NCI-H2029 (cell line): ENCODE data around the gene TNFRSF4.

Experiments used
- DNase-seq: peaks from one replicate; lab custom pipeline; 2025; lab: John Stamatoyannopoulos, UW

TNFRSF4 gene

DNA sequence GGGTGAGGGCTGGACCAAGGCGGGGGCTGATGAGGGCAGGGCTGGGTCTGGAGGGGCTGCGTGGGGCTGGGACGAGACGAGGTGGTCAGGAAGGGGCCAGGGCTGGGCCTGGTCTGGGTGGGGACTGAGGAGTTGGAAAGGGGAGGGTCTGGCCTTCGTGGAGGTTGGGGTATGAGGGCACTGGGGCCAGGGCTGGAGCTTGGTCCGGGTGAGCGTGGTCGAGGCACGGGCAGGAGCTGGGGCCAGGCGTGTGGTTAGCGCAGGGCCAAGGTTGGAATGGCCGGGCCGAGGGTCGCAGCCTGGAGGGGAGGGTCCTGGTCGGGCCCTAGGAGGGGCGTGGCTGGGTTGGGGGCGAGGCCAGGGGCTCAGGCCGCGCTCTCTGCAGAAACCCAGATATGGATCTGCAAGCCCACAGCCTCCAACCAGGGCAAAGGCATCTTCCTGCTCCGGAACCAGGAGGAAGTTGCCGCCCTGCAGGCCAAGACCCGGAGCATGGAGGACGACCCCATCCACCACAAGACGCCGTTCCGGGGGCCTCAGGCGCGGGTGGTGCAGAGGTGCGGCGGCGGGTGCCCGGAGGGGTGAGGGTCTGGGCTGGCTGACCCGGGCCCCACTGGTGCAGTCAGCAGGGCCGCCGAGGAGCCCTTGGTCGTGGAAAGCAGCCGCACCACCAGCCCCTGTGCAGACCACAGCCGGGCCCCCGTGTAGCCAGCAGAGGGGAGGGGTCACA, 31.3 kb downstream of the TNFRSF4 start:
- no peak for DNase-seq

DNA sequence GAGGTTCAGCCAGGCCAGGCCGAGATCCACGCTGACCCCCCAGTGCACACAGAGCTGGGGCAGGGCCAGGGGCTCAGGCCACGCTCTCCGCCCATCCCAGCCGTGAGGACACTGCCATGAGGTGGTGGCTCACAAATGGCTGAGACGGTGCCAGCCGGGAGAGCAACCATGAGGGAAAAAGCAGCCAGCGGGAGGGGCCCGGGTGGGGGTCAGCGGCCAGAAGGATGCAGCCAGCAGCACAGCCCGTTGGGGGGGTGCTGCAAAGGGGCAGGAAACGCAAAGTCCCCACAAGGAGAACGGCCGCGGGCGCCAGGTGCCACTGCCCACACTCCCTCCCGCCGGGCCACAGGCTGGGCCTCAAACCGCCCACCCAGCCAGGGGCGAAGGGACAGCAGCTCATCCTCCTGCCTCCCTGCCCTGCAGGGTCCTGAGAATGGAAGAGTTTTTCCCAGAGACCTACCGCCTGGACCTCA, 32.0 kb downstream of the TNFRSF4 start:
- DNase-seq = no peak

DNA sequence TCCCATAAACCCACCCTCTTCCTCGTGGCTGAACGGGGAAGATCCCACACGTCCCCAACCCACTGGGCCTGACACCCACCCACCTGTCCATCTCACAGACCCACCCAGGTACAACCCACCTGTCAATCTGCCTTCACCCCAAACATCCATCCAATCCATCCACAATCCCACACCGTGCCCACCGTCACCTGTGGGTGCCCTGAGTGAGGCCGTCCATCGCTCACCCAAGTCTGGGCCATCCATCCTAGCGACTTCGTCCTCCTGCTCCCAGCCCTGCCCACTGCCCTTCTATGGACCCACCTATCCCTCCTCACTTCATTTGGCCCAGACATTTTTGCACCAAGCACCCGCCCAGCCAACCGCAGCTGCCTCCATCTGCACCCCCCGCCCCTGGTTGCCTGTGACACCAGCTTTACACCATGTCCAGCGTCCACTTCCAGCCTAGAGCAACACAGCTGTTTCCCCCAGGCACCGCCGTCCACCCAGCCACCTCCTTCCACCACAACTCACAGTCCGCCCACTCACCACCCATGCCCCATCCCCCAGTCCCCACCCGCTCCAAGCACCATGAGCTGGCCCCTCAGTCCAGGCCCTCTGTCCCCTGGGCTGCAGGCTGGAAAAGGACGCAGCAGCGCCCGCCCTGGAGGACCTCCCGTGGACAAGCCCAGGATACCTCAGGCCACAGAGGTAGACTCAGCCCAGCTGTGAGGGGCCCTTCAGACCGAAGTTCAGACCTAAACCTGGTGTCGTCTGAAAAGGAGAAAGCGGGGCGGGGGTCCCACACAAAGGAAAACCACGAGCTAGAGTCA, 32.6 kb downstream of the TNFRSF4 start:
- DNase-seq = no peak

DNA sequence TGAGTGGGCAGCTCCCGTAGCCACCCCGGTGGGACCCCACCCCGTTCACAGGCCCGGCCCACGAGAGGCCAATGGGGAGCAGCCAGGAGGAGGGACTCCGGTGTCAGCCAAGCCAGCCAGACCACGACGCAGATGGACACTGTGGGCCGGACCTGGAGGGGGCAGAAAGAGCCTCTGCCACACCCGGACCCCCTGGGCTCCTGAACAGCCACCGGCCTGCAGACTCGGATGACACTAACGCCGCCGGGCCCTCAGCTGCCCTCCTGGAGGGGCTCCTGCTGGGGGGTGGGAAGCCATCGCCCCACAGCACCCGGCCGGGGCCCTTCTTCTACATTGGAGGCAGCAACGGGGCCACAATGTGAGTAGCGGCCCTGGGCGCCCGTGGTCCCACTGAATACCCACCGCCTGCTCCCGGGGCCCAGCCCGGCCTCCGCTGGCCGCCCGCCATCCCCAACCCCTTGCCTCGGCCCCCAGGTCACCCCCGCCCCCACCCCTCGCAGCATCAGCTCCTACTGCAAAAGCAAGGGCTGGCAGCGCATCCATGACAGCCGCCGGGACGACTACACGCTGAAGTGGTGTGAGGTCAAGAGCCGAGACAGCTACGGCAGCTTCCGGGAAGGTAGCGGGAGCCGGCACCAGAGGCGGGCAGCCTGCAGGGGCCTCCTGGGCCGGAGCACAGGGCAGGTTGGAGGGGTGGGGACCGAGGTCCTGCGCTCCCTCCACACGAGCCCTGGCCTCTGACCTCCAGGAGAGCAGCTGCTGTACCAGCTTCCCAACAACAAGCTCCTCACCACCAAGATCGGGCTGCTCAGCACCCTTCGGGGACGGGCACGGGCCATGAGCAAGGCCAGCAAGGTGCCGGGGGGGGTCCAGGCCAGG, 33.7 kb downstream of the TNFRSF4 start:
- DNase-seq = no peak

DNA sequence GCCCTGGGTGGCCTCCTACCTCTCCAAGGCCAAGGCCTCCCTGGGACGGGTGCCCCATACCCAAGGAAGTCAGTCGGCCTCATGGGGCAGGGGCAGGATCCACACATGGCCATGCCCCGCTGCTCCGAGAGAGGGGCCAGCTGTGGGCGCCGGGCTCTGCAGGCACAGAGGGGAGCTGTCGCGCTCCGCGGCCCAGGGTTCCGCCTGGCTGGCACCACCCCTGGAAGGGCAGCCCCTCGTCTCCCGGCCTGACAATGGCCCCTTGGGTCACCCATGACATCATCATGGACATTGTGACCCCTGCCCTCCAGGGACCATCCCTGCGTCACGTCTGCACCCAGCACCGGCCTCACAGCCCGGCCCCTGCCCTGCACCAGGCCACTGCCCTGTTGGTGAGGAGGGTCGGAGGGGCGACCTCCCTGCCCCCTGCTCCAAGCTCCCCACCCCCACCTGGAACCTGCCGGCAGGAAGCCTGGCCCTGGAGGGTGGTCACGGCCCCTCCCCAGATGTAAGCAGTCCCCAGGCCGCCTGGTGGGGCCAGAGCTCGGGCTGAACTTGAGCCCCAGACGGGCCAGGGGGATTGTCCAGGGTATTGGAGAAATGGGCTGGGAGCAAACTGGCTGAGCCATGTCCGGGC, 34.5 kb downstream of the TNFRSF4 start:
- no peak for DNase-seq

DNA sequence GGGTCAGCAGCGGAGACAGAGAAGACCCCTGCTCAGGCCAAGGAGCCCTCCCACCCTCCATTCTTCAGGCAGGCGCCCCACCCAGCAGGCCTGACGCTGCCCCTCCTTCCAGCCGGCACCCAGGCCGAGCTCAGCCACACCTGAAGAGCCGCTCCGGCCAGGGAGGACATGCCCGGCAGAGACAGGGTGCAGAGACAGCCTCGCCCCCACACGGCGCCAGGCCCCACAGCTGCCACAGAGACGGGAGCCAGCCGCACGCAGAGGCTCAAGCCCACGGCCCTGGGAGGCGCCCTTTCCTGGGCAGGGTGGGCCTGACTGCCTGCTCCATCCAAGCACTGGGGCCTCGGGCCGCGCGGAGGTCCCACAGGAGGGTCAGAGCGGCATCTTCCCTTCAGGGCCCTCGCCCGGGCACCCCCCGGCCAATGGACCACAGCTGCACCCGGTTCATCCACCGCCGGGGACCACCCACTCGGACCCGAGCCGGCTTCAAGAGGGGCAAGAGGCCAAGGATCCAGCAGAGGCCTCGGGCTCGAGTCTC, 35.1 kb downstream of the TNFRSF4 start:
- DNase-seq = no peak

DNA sequence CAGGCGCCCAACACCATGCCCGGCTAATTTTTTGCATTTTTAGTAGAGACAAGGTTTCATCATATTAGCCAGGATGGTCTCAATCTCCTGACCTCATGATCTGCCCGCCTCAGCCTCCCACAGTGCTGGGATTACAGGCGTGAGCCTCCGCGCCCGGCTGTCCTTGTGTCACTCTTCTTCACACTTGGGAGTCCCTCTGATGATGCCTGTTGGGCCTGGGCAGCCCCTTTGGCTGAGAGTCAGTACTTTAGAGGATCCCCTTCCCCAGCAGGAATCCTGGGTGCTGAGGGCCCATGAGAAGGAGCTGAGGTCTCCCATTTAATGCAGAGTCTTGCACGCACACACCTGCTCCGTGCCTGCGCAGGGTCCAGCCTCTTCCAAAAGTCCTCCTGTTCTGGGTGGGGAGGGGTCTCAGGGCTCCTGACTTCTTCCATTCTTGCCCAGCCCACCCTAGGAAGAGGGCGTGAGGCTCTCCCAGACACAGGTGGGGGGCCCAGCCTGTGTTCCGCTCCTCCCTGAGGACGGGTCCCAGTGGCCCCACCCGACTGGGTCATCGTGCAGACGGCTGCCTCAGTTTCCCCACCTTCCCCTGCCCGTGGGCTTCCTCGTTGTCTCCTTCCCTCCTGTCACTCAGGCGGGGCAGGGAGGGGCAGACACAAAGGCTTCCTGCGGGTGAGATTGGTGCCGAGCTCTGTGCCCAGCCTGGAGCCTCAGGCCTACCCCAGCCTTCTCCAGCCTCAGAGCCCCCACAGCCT, 36.3 kb downstream of the TNFRSF4 start:
- DNase-seq = no peak

DNA sequence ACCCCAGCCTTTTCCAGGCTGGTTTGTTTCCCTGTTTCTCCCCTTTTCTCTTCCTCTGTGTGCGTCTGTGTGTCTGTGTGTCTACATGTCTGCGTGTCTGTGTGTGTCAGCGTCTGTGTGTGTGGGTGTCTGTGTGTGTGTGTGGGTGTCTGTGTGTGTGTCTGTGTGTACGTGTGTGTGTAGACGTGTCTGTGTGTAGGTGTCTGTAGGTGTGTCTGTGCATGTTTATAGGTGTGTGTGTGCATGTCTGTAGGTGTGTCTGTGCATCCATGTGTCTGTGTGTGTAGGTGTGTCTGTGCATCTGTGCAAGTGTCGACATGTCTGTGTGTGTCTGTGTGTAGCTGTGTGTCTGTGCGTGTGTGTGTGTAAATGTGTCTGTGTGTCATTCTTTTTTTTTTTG, 37.0 kb downstream of the TNFRSF4 start:
- DNase-seq = no peak

DNA sequence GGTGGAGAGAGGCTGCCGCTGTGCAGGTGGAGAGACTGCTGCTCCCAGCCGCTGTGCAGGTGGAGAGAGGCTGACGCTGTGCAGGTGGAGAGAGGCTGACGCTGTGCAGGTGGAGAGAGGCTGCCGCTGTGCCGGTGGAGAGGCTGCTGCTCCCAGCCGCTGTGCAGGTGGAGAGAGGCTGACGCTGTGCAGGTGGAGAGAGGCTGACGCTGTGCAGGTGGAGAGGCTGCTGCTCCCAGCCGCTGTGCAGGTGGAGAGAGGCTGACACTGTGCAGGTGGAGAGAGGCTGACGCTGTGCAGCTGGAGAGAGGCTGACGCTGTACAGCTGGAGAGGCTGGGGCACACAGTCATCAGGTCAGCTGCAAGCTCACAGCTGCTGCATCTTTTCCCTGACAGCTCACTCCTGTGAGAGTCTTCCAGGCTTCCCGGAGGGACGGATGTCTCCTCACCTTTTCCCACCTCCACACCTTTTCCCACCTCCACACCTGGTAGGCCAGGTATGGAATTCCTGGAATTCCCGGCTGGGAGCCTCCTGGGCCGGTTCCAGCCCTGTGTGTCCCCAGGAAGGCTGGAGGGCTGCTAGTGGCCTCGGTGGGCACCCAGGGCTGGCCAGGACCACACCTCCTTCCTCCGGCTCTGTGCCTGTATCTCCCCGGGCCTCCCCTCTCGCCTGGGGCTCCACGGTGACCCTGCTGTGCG, 37.7 kb downstream of the TNFRSF4 start:
- DNase-seq = peak; percentile 39

DNA sequence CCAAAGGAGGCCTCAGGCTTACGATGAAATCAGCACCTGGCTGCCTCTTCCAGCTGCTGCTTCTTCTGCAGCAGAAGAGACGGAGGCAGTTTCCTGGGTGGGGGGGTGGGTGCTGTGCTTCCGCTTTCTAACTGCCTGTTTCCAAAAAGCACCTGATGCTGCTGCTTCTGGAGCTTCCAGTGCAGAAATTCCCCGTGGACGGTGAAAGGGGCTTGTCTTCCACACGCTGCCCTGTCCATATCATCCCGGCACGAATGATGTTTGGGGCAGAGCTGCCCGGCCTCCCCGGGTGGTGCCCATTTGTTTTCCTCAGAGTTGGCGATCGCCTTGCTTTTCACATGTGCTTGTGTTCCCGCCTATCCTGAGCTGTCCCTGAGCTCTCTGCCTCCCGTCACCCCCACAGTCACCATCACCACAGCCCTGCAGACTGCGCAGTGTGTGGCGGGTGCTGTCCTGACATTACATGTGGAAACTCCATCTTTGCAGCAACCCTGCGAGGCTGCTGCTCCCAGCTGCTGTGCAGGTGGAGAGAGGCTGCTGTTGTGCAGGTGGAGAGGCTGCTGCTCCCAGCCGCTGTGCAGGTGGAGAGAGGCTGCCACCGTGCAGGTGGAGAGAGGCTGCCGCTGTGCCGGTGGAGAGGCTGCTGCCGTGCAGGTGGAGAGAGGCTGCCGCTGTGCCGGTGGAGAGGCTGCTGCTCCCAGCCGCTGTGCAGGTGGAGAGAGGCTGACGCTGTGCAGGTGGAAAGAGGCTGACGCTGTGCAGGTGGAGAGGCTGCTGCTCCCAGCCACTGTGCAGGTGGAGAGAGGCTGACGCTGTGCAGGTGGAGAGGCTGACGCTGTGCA, 38.5 kb downstream of the TNFRSF4 start:
- peak; percentile 73 for DNase-seq

DNA sequence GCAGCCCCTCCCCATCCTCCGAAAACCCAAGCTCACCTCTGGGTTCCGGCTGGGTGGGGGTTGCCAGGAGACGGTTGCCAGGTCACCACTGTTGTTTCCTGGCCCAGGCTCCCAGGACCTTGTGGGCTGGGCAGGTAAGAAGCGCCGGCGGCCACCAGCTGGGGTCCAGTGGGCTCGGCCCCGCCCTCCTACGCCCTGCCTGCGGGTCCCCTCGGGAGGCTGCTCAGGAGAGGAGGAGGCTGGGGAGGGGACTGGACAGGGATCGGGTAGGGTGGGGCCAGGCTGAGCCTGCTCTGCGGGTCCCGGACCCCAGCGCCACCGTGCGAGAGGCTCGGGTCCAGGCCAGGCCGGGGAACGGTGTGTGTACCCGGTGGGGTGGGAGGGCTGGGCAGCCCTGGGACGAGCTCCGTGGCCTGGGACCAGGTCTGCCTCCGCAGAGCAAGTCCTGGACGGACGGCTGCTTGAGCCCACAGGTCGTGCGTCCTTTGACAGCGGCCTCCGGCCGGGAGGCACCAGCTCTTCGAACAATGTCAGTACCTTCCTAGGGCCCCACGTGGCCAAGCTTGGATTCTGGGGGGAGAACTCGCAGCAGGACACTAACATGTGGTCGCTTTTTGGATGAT, 40.0 kb downstream of the TNFRSF4 start, which contains the start of gene TTLL10:
TTLL10 (plus strand) TSS at position 88 of the 623 bp plus-strand sequence. CDS start 5,336 bp downstream, outside the sequence.
- DNase-seq = no peak

DNA sequence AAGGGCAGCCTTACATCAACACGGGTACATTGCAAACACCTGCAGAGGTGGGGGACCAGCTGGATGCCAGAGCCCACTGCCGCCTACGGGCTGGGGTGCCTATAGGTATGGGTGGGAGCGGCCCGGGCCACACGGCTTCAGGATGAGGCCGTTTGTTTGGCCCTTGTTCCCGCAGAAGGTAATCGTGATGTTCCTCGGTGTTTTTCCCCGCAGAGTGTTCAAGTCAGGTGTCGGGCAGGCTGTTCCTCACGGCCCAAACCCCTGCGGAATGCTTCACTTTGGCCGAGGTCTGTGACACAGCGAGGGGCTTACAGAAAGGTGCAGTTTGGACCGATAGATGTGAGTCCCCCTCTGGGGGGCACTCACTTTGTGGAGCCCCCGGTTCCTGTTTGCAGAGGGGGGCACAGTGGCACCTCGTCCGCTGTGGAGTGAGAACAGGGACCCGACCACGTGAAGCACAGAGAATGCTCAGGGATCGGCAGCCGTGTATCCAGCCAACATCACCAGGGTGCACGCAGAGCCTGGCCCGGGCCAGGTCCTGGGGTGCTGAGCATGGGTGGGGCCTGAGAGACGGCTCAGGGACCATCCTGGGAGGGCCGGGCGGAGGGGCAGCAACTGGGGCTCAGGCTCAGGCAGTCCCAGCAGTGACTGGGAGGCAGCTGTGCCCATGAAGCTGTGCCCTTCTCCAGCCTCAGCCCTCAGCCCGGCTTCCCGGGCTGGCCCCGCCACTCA, 40.7 kb downstream of the TNFRSF4 start:
- DNase-seq = no peak

DNA sequence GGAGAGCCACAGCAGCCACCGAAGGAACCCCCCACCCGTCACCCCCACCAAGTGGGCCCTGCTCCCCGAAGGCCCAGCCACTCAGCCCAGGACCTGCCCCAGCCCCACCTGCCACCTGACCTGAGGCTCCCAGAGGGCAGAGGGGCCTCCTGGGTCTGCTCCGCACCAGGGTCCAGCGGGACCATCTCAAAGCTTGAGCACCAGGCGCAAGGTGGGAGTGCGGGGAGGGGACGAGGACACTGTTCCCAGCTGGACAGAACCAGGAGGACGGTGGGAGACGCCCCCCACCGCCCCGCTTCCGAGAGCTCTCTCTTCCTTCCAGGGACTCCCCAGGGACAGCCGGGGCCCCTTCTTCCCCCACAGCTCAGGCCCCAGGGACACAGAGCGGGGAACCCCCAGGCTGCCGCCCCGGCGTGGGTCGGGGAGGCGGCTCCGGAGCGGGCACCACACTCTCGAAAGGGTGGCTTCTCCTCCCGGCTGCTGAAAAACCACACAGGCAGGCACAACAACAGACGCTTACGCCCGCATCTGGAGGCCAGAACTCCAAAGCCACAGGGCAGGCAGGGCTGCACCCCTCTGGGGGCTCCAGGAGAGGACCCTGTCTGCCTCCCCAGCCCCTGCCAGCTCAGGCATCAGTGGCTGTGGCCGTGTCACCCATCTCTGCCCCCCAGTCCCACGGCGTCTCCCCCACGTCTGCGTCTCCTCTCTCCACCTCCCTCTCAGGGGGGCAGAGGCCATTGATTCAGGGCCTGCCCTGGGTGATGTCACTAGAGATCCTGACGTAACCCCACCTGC, 42.2 kb downstream of the TNFRSF4 start:
- DNase-seq = no peak

DNA sequence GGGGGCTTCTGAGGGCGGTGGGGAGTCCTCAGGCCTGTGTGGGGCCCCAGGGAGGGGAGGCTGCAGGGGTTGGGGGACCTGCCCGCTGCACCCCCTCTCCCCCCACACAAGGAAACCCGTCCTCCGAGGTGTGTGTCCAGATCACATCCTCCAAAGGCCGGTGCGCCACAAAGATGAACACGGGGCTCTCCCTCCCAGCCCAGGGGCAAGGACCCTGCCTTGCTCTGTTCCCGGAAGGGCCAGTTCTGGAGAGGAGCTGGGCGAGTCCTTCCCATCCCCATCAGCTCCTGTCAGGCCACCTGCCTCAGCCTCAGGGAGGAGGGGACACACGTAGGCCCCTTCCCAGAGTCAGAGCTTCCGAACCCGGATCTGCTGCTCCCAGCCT, 42.8 kb downstream of the TNFRSF4 start:
- DNase-seq = no peak

DNA sequence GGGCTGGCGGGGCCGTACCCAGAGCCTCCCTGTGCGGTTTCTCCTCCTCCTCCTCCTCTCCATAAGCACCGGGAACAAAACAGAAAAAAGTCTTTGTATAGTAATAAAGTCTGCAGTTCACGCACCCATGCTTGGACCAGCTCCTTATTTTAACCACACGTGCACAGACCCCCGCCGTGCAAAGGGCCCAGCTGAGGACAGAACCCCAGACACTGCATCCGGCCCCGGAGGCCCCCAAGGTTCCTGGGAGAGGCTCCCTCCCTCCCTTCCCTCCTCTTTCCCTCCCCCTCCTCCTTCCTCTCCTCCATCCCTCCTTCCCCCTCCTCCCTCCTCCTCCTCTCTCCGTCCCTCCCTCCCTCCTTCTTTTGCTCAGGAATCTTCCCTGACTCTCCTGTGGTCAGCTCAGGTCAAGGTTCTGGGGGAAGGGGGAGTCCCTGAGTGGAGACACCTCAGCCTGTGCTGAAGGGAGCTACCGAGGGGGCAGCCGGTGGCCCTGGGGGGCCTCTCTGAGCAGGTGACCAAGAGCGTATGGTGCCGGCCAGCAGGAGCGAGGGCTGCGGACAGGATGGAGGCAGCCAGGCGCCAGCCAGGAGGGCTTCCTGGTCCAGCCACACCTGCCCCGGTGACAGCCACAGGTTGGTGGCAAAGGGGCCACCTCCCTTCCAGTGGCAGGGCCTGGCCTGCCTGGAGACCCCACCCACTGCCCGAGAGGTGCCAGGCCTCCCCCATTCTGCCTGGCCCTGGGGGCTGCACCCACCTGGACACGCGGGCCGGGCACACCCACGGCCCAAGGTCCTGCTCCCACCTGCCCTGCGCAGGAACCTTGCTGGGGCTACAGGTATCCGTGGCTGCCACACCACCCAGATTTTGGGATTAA, 43.5 kb downstream of the TNFRSF4 start:
- no peak for DNase-seq
